Tibial nerve (tissue), 3 donors: ENCODE results near the gene C9.

ENCODE experiments used
- POLR2A ChIP-seq, 2 donors: fragments of 450-650 bp; IDR thresholded peaks; one replicate each; pipeline ENCODE4 v1.6.1; 2017; ENCODE audit warnings: antibody characterized with exemption in 2 of 2, mild to moderate bottlenecking in 2 of 2, moderate library complexity in 2 of 2
- TF ChIP-seq, protein P1 (sequence below), 5 experiments: fragments of 200-600 bp in 3 of 5; fragments of 450-650 bp in 2 of 5; sonication (generic) in 3 of 5; IDR thresholded peaks; one replicate each; pipeline ENCODE4 v1.5.1; 2016 to 2019; ENCODE audit warnings: antibody characterized with exemption in 5 of 5, mild to moderate bottlenecking in 3 of 5, moderate library complexity in 2 of 5

GRCh38 chr5:39264528-39264927, 99.8 kb downstream of the C9 start:
- no peak for TF ChIP-seq POLR2A (IDR thresholded peaks at IDR 0.05)
- TF ChIP-seq, protein P1, sequence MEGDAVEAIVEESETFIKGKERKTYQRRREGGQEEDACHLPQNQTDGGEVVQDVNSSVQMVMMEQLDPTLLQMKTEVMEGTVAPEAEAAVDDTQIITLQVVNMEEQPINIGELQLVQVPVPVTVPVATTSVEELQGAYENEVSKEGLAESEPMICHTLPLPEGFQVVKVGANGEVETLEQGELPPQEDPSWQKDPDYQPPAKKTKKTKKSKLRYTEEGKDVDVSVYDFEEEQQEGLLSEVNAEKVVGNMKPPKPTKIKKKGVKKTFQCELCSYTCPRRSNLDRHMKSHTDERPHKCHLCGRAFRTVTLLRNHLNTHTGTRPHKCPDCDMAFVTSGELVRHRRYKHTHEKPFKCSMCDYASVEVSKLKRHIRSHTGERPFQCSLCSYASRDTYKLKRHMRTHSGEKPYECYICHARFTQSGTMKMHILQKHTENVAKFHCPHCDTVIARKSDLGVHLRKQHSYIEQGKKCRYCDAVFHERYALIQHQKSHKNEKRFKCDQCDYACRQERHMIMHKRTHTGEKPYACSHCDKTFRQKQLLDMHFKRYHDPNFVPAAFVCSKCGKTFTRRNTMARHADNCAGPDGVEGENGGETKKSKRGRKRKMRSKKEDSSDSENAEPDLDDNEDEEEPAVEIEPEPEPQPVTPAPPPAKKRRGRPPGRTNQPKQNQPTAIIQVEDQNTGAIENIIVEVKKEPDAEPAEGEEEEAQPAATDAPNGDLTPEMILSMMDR (IDR thresholded peaks at IDR 0.05): no peak
